HG03558 (cell line): ENCODE measurements around the gene PLPPR1.
"Not testable (repeated sequence)": the region's sequence is repeated elsewhere in the genome, so short reads cannot be mapped to it uniquely, and the experiment has no call there.

Experiments
- ATAC-seq: cut with Tn5 transposase; IDR thresholded peaks from one replicate; pipeline ENCODE4 v1.9.1; 2021; ENCODE audit warnings: moderate number of reproducible peaks; ENCODE audit not compliant: unreplicated experiment; ENCODE audit errors: extremely low read depth

Gene PLPPR1

DNA sequence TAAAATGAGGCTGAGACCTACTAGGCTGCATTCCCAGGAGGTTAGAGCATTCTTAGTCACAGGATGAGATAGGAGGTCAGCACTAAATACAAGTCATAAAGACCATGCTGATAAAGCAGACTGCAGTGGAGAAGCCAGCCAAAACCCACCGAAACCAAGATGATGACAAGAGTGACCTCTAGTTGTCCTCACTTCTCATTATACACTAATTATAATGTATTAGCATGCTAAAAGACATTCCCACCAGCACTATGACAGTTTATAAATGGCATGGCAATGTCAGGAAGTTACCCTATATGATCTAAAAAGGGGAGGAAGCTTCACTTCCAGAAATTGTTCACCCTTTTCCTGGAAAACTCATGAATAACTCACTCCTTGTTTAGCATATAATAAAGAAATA lies 88.6 kb downstream of the PLPPR1 start:
- no peak for ATAC-seq

DNA sequence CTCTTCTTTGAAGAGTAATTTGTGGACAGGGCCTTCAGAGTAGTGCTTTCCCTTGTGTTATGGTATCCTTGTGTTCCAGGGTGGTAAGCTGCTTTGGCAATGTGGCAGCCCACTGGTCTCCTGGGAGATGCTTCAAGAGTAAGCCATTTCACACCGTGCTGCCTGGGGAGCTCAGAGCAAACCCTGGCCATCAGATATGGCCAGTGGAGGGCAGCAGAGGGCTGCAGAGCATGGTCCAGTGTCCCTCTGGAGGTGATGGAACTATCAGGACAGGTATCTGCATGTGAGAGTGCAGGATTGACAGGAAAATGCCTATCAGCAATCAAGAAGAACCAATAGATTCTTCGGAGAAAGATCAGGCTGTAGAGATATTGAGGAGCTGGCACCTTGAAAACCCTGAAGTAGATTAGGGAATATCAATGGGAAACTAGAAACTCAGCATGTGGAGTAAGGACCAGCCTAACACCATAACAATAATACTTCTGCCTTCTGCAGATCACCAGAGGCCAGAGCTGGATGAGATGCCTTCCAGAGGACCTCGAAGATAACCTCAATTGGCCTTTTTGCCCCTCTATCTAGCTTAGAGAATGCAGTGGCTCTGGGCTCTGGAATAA lies 90.8 kb downstream of the PLPPR1 start:
- ATAC-seq, result peak; percentile 70

DNA sequence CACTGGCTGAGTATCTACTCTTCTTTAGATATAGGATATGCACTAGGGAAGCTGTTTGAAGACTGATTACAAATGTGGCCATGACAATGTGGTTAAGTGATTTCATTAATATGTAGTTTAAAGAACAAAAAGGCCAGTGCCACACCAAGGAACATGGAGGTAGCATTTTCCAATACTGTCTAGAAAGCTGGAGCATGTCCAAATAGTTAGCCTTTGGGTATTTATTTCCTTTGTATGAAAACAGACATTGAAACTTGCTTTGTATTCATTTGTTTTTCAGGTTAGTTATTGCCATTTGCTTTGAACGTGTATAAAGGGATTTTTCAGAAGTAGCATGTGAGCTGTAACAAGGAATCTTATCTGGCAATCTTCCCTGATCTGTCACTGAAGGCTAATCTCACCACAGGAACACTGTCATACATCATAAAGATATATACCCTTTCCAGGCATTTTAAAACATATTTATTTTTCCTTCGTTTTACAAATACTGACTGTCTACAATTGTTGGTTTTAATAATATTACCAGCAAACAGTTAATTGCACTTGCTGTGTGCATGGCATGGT lies 93.4 kb downstream of the PLPPR1 start:
- no peak for ATAC-seq

GRCh38 chr9:101126556-101126955 lies 98.0 kb downstream of the PLPPR1 start:
- ATAC-seq, result no peak

GRCh38 chr9:101127369-101127768 lies 98.8 kb downstream of the PLPPR1 start:
- not testable (repeated sequence) for ATAC-seq

DNA sequence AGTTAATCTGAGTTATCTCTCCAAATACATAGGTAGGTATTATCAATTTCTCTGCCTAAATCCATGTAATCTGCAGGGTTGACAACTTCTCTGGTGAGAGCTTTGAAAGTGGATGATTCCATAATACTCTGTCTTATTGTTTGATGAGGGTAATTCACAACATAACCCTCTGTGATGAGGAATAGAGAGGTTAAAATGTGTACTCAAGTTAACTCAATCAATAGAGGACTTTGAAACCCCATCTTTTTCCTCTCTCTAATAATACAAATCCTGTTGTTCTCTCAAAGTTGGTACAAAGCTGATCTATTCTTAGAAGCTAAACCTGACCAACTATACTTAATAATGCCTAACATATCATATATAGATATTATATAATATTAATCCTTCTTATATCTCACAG lies 100.1 kb downstream of the PLPPR1 start:
- no peak for ATAC-seq

- no peak for ATAC-seq
Observed at GRCh38 chr9:101130054-101130453, 101.5 kb downstream of the PLPPR1 start.

- ATAC-seq, result no peak
Observed at GRCh38 chr9:101131326-101131725, 102.8 kb downstream of the PLPPR1 start.

GRCh38 chr9:101132801-101133200 lies 104.3 kb downstream of the PLPPR1 start:
- ATAC-seq, result no peak

DNA sequence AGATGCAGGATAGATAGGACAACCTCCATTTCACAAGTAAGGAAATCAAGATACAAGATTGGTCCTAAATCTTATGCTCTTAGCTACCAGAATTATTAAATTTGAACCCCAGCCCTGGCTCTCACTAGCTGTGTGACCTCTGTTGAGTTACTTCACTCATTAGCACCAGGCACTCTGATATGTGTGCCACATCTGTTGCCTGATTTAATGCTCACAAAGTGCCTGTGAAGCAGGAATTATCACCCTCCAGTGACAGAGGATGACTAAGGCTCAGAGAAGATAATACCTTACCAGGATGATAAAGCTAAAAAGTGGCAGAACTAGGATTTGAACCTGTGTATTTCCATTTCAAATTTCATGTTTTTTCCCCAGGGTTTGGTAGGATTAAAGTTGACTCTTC lies 110.0 kb downstream of the PLPPR1 start:
- no peak for ATAC-seq

DNA sequence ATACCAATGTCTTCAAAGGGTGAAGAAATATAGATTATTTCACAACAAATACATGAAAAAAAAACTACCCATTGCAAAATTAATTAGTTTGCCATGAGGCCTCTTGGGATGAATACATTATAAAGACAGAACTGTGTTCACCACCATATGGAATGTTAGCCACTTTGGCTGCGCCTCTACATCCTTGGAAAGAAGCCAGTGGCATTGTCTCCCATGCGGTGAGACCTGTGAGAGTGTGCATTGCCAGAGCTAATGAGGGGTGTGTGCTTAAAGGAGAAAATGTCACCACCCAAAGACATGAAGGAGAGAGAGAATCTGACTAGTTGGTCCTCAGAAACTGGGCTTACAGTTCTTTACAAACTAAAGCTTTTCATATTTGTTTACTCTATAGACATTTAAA lies 110.6 kb downstream of the PLPPR1 start:
- ATAC-seq, result no peak

GRCh38 chr9:101140764-101141163 lies 112.2 kb downstream of the PLPPR1 start:
- ATAC-seq, result no peak

GRCh38 chr9:101146508-101146907 lies 118.0 kb downstream of the PLPPR1 start:
- no peak for ATAC-seq

GRCh38 chr9:101148344-101148743 lies 119.8 kb downstream of the PLPPR1 start:
- ATAC-seq, result no peak

DNA sequence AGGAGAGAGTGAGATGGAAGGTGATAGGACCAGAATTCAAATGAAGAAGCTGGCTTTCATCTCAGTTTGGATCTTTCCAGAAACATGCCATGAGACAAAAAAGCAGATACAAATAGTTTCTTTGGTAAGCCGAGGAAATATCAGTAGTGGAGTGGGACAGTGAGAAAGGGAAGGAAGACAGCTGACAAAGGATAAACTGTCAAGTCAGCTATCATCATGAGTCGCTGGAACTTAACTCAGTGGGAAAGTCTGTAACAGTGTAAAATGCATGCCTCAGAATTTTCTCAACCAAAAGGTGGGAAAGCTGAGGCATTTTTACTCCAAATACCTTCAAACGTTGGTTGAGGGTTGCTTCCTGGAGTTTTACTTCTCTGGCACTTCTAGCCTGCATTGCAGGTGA lies 129.8 kb downstream of the PLPPR1 start:
- no peak for ATAC-seq

DNA sequence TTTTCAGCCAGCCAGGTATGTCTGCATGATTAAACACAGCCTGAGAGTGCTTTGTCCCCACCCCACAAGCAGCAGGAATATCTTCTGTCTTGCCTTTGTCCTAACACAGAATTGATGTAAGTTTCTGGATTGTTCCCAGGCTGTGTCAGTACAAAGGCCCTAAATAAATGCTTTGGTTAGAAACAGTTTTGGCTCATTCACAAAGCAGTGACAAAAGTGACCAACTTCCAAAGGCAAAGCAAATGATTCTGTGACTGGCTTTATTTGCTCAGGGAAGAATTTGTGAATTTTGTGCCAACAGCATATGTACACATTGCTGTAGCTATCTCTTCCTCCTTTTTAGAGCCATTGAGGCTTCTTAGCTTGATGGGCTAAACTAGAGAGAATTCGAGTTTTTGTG lies 133.7 kb downstream of the PLPPR1 start:
- no peak for ATAC-seq

- ATAC-seq, result no peak
Observed at GRCh38 chr9:101165131-101165530, 136.6 kb downstream of the PLPPR1 start.

DNA sequence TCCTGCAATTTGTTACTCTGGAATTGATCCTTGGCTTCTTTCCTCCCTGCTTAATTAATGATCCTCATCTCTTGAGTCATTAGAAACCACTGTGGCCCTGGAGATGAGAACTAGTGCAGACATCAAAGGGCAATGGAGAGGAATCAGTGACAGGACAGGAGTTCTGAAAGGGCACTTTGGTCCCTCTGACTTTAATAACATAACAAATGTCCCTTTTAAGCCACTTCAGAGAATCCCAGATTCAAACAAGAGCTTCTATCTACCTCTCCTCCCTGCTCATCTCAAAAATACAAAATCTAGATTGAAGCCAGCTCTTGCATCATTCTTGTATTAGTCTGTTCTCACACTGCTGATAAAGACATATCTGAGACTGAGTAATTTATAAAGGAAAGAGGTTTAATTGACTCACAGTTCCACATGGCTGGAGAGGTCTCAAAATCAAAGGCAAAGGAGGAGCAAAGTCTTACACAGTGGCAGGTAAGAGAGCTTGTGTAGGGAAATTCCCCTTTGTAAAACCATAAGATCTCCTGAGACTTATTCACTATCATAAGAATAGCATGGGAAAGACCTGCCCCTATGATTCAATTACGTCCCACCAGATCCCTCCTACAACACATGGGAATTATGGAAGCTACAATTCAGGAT lies 139.1 kb downstream of the PLPPR1 start:
- ATAC-seq, result no peak

GRCh38 chr9:101172616-101173015 lies 144.1 kb downstream of the PLPPR1 start:
- no peak for ATAC-seq

GRCh38 chr9:101173907-101174306 lies 145.4 kb downstream of the PLPPR1 start:
- ATAC-seq, result no peak

DNA sequence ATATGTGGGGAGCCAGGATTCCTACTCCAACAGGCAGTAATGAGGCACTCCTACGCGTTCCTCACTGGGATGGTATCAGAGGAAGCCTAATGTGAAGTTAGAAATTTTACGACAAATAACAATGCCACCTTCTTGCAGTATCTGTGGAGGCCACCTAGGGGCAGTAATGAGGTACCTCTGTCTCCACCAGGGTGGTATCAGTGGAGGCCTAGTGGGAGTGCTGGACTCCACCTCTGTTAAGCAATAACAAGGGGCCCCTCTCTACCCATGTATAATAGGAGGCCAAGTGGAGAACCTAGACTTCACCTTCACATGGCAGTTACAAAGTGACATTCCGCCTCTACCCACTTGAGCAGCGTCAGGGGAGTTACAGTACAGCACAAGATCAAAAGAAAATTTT lies 147.9 kb downstream of the PLPPR1 start:
- no peak for ATAC-seq

GRCh38 chr9:101184813-101185278 lies 156.3 kb downstream of the PLPPR1 start:
- ATAC-seq, result no peak
